Mesothelial cell of epicardium (in vitro differentiated cells): ENCODE measurements around the gene DND1. TPM values are rescaled to one million over a fixed set of nuclear protein-coding genes. Genes with fewer than 3 reads are reported as not detected.

Source experiments
- DNase-seq, 2 experiments: peaks; one replicate each; pipeline ENCODE4 v3.0.0; 2021; ENCODE audit warnings: low spot score in 2 of 2; ENCODE audit not compliant: unreplicated experiment in 2 of 2
- H3K27ac Mint-ChIP-seq: 2 replicates; pipeline ENCODE4 v1.8.0; 2021; ENCODE audit warnings: mixed read lengths
- H3K27me3 Mint-ChIP-seq: 2 replicates; pipeline ENCODE4 v1.8.0; 2021; ENCODE audit warnings: low read depth, mixed read lengths
- H3K36me3 Mint-ChIP-seq: 2 replicates; pipeline ENCODE4 v1.8.0; 2021; ENCODE audit warnings: mixed read lengths
- H3K4me1 Mint-ChIP-seq: 2 replicates; pipeline ENCODE4 v1.8.0; 2021; ENCODE audit warnings: mixed read lengths
- H3K4me3 Mint-ChIP-seq: 2 replicates; pipeline ENCODE4 v1.8.0; 2021; ENCODE audit warnings: mild to moderate bottlenecking, moderate library complexity, mixed read lengths
- H3K9me3 Mint-ChIP-seq: 2 replicates; pipeline ENCODE4 v1.8.0; 2021; ENCODE audit warnings: mixed read lengths
- CTCF ChIP-seq: fragments of 200-600 bp; sonication (generic); IDR thresholded peaks from one replicate; pipeline ENCODE4 v1.5.0; 2021; ENCODE audit warnings: antibody characterized with exemption; ENCODE audit not compliant: unreplicated experiment
- total RNA-seq: library from RNA; stranded (reverse); gene quantifications from 3 replicates; pipeline ENCODE4 v1.2.1, GENCODE V29; 2021

The DND1 gene
- total RNA-seq, 1 donor from 2014 or later: 3.5 TPM

GRCh38 chr5:140694276-140694675, 20.9 kb upstream of the DND1 start:
- no peak overlapping the region for H3K27ac Mint-ChIP-seq
- DNase-seq: no peak
- no peak overlapping the region for H3K4me3 Mint-ChIP-seq
- peaks cover 38% of the 10 kb centered on the region for H3K36me3 Mint-ChIP-seq
- H3K4me1 Mint-ChIP-seq: peaks cover 27% of the 10 kb centered on the region
- no peaks in the 10 kb centered on the region for H3K9me3 Mint-ChIP-seq
- no peaks in the 10 kb centered on the region for H3K27me3 Mint-ChIP-seq
- no peak for TF ChIP-seq CTCF

- Mint-ChIP-seq H3K4me1 (peaks cover 27% of the 10 kb centered on the region), H3K4me3 (peak within 1 kb of the TSS; percentile 98), H3K9me3 (no peaks in the 10 kb centered on the region), H3K36me3 (peaks cover 16% of the 10 kb centered on the region), H3K27me3 (no peaks in the 10 kb centered on the region), H3K27ac (peak within 1 kb of the TSS; percentile 98)
- peak; percentile 55 to 77 for DNase-seq
- TF ChIP-seq CTCF: no peak
These were observed 17.9 kb upstream of the DND1 start, which contains the start of the genes HARS1 and HARS2 for GRCh38 chr5:140690941-140691924. Gene HARS1, minus strand, starts transcription at chr5:140691370. Its CDS starts 66 bp downstream, at chr5:140691304. Gene HARS2, plus strand, starts transcription at chr5:140691455. Its CDS starts 194 bp downstream, at chr5:140691649.

- peaks cover 10% of the 10 kb centered on the region for H3K36me3 Mint-ChIP-seq
- no peaks in the 10 kb centered on the region for H3K27me3 Mint-ChIP-seq
- H3K4me3 Mint-ChIP-seq: peak overlapping the region; percentile 98
- no peak for TF ChIP-seq CTCF
- peak overlapping the region; percentile 98 for H3K27ac Mint-ChIP-seq
- H3K4me1 Mint-ChIP-seq: peaks cover 27% of the 10 kb centered on the region
- H3K9me3 Mint-ChIP-seq: no peaks in the 10 kb centered on the region
- no peak for DNase-seq
These were observed 17.1 kb upstream of the DND1 start for GRCh38 chr5:140690376-140690932.

- no peak for TF ChIP-seq CTCF
- no peaks in the 10 kb centered on the region for H3K9me3 Mint-ChIP-seq
- DNase-seq: no peak
- H3K36me3 Mint-ChIP-seq: peaks cover 39% of the 10 kb centered on the region
- no peak overlapping the region for H3K4me3 Mint-ChIP-seq
- H3K4me1 Mint-ChIP-seq: no peaks in the 10 kb centered on the region
- no peaks in the 10 kb centered on the region for H3K27me3 Mint-ChIP-seq
- H3K27ac Mint-ChIP-seq: no peak overlapping the region
These were observed 5.6 kb upstream of the DND1 start for GRCh38 chr5:140678993-140679392.

- Mint-ChIP-seq H3K4me1 (no peaks in the 10 kb centered on the region), H3K36me3 (peaks cover 37% of the 10 kb centered on the region), H3K4me3 (no peak overlapping the region), H3K27me3 (no peaks in the 10 kb centered on the region), H3K9me3 (no peaks in the 10 kb centered on the region), H3K27ac (no peak overlapping the region)
- no peak for TF ChIP-seq CTCF
- DNase-seq: no peak
These were observed 4.6 kb upstream of the DND1 start for GRCh38 chr5:140677947-140678346.
